D341Med (cell line): ENCODE results near the gene ZNF780B.
"Not testable (repeated sequence)": the region's sequence is repeated elsewhere in the genome, so short reads cannot be mapped to it uniquely, and the experiment has no call there.

Experiments used
- DNase-seq: peaks from one replicate; pipeline ENCODE4 v3.0.0; 2012; ENCODE audit warnings: low spot score

Gene ZNF780B

DNA sequence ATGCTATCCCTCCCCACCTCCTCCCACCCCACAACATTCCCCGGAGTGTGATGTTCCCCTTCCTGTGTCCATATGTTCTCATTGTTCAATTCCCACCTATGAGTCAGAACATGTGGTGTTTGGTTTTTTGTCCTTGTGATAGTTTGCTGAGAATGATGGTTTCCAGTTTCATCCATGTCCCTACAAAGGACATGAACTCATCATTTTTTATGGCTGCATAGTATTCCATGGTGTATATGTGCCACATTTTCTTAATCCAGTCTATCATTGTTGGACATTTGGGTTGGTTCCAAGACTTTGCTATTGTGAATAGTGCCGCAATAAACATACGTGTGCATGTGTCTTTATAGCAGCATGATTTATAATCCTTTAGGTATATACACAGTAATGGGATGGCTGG, 18.0 kb downstream of the ZNF780B start:
- DNase-seq, result not testable (repeated sequence)

- DNase-seq, result no peak
Observed at GRCh38 chr19:40035996-40036395, 20.0 kb downstream of the ZNF780B start.

DNA sequence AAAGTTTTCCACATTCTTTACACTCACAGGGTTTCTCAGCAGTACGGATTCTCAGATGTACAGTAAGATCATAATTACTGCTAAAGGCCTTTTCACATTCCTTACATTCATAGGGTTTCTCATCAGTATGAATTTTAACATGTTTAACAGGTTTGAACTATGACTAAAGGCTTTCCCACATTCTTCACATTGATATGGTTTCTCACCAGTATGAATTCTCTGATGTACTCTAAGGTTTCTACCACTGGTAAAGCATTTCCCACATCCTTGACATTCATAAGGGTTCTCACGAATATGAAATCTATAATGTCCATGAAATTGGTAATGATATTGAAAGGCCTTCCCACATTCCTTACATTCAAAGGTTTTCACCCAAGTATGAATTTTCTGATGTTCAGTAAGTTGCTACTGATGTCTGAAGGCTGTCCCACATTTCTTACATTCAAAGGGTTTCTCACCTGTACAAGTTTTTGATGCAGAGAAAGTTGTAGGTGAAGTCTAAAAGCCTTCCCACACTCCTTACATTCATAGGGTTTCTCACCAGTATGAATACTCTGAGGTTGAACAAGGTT, 22.0 kb downstream of the ZNF780B start:
- DNase-seq, result no peak

DNA sequence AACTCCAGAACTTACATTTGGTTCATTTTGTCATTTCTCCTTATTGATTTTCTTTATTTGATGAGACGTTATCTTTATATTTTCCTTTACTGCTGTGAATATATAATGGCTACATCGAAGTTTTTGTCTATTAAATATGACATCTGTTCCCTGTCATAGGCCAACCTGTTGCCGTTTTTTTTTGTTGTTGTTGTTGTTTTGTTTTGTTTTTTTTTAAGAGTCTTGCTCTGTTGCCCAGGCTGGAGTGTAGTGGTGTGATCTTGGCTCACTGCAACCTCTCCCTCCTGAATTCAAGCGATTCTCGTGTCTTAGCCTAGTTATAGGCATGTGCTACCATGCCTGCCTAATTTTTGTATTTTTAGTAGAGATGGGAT, 29.4 kb downstream of the ZNF780B start:
- DNase-seq, result no peak

DNA sequence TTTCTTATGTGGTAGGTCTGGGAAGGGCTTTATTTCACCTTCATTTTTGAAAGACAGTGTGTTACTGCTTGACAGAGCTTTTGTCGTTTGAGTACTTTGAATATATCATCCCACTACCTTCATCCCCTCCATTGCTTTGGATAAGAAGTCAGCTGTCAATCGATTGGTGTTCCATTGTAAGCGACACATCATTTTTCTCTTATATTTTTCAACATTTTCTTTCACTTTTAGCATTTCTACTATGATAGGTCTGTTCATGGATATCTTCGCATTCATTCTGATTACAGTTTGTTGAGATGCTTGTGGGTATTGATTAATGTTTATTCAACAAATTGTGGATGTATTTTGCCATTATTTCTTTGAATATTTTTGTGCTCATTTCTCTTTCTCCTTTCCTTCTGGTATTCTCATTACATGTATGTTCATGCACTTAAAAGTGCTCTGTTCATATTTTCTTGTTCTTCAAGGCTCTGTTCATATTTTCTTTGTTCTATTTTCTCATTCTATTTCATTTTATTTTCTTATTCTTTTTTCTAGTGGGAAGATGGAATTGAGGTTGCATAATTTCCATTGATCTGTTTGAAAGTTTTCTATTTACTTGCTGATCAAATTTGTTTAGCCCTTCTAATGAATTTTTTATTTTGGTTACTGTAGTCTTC, 30.0 kb downstream of the ZNF780B start:
- DNase-seq, result no peak

DNA sequence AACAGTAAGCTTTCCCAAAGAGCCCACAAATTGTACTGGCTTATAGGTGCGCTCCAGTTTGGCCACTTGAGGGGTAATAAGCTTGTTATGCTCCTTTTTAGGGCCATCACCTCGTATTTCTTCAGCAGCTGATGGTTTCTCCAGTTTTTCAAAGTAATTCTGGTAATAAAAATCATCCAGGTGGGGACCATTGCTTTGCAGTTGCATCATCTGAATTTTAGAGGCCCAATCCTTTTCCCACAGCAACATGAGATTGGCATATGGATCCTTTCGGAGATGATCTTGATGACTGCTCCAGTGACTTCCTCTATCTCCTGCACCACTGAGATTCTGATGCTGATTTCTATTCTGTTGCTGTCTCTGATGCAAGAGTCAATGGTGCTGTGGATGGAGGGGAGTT, 32.1 kb downstream of the ZNF780B start:
- no peak for DNase-seq

DNA sequence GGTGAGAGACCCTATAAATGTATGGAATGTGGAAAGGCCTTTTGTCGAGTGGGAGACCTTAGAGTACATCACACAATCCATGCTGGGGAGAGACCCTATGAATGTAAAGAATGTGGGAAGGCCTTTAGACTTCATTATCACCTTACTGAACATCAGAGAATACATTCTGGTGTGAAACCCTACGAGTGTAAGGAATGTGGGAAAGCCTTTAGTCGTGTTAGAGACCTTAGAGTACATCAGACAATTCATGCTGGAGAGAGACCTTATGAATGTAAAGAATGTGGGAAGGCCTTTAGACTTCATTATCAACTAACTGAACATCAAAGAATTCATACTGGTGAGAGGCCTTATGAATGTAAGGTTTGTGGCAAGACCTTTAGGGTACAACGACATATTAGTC, 42.0 kb downstream of the ZNF780B start:
- no peak for DNase-seq

DNA sequence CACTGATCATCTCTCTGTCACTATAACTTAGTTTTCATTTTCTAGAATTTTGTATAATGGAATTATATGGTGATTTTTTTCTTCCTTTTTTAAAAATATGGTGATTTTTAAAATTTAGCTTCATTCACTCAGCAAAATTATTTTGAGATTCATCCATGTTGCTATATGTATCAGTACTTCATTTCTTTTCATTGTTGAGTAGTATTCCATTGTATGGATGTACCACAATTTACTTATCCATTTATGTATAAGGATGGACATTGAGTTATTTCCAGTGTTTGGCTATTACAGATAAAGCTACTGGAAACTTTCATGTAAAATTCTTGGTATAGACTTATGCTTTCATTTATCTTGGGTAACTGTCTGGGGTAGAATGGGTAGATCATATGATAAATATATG, 46.4 kb downstream of the ZNF780B start:
- no peak for DNase-seq

DNA sequence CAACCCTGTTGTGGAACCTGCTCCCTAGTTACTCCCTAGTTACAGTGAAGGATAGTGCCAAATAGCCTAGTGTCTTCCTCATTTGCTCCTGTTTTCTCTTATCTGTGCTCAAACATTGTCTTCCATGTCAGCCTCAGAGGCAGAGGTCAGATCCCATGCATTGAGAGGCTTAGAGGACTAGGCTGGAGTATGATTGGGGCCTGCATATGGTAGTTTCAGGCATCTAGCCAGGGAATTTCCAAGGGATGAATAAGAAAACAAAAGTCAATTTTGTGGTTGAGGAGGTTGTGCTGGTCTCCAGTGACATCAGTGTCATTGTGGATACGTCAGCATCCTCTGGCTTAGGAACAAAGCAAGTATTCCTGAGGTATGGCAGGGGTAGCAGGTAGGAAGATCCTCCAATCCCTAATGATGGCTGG, 49.7 kb downstream of the ZNF780B start:
- DNase-seq, result no peak

- no peak for DNase-seq
Observed at GRCh38 chr19:40005691-40006272, 50.2 kb downstream of the ZNF780B start.

DNA sequence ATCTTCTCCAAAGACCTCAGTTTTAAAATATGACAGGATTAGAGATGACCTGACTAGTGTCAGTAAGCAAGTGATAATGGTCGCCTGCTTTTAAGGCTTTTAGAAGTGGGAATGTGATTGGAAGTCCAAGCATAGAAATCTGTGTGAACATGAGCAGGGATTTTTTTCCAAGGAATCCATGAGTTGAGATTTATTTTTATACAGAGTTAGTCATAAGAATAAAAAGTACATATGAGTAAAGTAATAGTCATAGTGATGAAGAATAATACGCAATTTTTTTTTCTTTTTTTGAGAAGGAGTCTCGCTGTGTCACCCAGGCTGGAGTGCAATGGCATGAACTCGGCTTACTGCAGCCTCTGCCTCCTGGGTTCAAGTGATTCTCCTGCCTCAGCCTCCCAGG, 57.5 kb downstream of the ZNF780B start:
- DNase-seq, result no peak

- peak; percentile 16 for DNase-seq
Observed at GRCh38 chr19:39997638-39998216, 58.3 kb downstream of the ZNF780B start.

- peak; percentile 93 for DNase-seq
Observed at GRCh38 chr19:39996811-39997637, 59.0 kb downstream of the ZNF780B start, which contains the start of gene ZNF546. ZNF546 (plus strand) TSS chr19:39997060; CDS start chr19:39998327, 1,267 bp downstream.

DNA sequence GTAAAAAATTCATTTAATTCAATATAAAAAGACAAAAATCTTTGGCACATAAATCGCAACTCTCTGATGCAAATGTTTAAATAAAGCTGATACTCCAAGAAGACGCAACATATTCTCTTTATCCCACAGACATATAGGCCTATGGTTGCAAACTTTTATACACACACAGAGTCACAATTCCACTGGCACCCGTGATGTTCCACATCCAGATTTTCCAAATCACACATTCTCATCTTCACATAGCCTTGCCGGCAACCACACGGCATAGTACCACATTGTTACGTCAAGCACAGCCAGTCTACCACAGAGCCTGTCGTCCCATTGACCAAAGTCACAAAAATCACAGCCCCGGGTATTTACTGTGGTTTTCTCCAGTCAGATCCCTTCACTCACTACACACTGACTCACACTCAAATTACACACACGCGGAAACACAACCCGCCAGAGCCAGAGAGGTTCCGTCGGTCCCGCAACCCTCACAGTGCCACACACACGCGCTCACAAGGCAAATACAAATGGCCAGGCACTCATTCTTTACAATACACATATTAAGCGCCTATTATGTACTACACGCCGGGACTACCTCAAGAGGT, 59.7 kb downstream of the ZNF780B start:
- DNase-seq, result peak; percentile 66

GRCh38 chr19:39995794-39996193, 60.2 kb downstream of the ZNF780B start:
- DNase-seq, result no peak

GRCh38 chr19:39994361-39994760, 61.7 kb downstream of the ZNF780B start:
- no peak for DNase-seq

GRCh38 chr19:39993605-39994004, 62.4 kb downstream of the ZNF780B start:
- no peak for DNase-seq

DNA sequence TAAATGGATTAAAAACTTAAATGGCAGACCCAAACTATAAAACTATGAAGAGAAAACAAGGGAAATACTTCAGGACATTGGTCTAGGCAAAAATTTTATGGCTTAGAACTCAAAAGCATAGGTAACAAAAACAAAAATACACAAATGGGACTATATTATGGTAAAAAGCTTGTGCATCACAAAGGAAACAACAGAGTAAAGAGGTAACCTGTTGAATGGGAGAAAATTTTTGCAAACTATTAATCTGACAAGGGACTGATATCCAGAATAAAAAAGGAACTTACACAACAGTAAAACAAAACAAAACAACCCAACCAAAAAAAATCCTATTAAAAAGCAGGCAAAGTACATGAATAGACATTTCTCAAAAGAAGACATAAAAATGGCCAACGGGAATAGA, 68.4 kb downstream of the ZNF780B start:
- DNase-seq, result no peak

- DNase-seq, result no peak
Observed at GRCh38 chr19:39987167-39987566, 68.9 kb downstream of the ZNF780B start.

DNA sequence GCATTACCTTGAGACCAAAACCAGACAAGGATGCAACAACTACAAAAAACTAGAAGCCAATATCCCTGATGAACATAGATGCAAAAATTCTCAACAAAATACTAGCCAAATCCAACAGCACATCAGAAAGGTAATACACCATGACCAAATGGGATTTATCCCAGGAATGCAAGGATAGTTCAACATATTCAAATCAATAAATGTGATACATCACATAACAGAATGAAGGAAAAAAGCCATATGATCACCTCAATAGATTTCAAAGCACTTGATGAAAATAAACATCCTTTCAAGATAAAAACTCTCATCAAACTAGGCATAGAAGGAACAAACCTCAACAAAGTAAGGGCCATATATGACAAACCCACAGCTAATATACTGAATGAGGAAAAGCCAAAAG, 69.4 kb downstream of the ZNF780B start:
- DNase-seq, result no peak

DNA sequence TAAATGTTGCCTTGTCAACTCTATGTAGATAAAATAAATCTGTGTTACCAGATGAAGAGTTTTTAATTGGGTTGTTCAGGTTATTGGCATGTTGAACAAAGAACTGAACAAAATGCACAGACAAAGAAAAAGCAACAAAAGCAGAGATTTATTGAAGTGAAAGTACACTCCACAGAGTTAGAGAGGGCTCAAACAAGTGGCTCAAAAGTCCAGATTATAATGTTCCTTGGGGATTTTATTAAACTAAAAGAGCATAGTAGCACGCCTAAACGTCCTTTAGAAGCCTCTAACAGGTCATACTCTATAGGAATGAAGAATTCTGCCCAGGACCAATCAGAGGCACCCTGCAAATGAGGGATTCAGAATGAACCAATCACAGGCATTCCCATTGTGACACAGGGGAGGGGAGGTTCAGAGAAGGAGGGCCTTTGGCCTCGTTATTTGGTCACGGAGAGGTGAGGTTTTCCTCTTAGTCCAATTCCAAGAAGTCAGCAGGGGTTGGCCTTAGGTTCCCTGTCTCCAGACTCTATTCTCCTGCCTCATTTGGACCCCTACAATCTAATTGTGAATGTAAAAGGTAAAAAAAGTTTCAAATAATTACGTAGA, 72.2 kb downstream of the ZNF780B start:
- no peak for DNase-seq

- no peak for DNase-seq
Observed at GRCh38 chr19:39982883-39983282, 73.1 kb downstream of the ZNF780B start.
